ENCODE measurements around the gene UBE3B.

Gene UBE3B

GRCh38 chr12:109489955-109490565 is 12.6 kb downstream of the UBE3B start:
- H3K27ac ChIP-seq, result no peak overlapping the region
- TF ChIP-seq CTCF (conservative IDR thresholded peaks at IDR 0.05), result no peak
- no peak for TF ChIP-seq ZFX (IDR thresholded peaks at IDR 0.05)

GRCh38 chr12:109491671-109492070 is 14.2 kb downstream of the UBE3B start:
- H3K27ac ChIP-seq, result no peak overlapping the region
- no peak for TF ChIP-seq ZFX (IDR thresholded peaks at IDR 0.05)
- TF ChIP-seq CTCF (conservative IDR thresholded peaks at IDR 0.05), result no peak

- no peak overlapping the region for H3K27ac ChIP-seq
- no peak for TF ChIP-seq ZFX (IDR thresholded peaks at IDR 0.05)
- TF ChIP-seq CTCF (conservative IDR thresholded peaks at IDR 0.05), result no peak
These were observed 14.9 kb downstream of the UBE3B start for GRCh38 chr12:109492371-109492770.

GRCh38 chr12:109493090-109493489 is 15.7 kb downstream of the UBE3B start:
- no peak overlapping the region for H3K27ac ChIP-seq
- TF ChIP-seq ZFX (IDR thresholded peaks at IDR 0.05) (no peak), CTCF (conservative IDR thresholded peaks at IDR 0.05) (no peak)

GRCh38 chr12:109493938-109494337 is 16.5 kb downstream of the UBE3B start:
- no peak overlapping the region for H3K27ac ChIP-seq
- no peak for TF ChIP-seq ZFX (IDR thresholded peaks at IDR 0.05)
- TF ChIP-seq CTCF (conservative IDR thresholded peaks at IDR 0.05), result no peak

- H3K27ac ChIP-seq, result no peak overlapping the region
- TF ChIP-seq CTCF (conservative IDR thresholded peaks at IDR 0.05), result no peak
- no peak for TF ChIP-seq ZFX (IDR thresholded peaks at IDR 0.05)
These were observed 17.0 kb downstream of the UBE3B start for GRCh38 chr12:109494348-109494881.

GRCh38 chr12:109495012-109495411 is 17.6 kb downstream of the UBE3B start:
- no peak for TF ChIP-seq CTCF (conservative IDR thresholded peaks at IDR 0.05)
- TF ChIP-seq ZFX (IDR thresholded peaks at IDR 0.05), result no peak
- no peak overlapping the region for H3K27ac ChIP-seq

All from C4-2B (cell line).